ENCODE measurements around the gene TFDP1.

GRCh38 chr13:113656003-113656588 lies 71.5 kb downstream of the TFDP1 start:
- TF ChIP-seq, protein P1, sequence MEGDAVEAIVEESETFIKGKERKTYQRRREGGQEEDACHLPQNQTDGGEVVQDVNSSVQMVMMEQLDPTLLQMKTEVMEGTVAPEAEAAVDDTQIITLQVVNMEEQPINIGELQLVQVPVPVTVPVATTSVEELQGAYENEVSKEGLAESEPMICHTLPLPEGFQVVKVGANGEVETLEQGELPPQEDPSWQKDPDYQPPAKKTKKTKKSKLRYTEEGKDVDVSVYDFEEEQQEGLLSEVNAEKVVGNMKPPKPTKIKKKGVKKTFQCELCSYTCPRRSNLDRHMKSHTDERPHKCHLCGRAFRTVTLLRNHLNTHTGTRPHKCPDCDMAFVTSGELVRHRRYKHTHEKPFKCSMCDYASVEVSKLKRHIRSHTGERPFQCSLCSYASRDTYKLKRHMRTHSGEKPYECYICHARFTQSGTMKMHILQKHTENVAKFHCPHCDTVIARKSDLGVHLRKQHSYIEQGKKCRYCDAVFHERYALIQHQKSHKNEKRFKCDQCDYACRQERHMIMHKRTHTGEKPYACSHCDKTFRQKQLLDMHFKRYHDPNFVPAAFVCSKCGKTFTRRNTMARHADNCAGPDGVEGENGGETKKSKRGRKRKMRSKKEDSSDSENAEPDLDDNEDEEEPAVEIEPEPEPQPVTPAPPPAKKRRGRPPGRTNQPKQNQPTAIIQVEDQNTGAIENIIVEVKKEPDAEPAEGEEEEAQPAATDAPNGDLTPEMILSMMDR (IDR thresholded peaks at IDR 0.05), result no peak
- TF ChIP-seq POLR2AphosphoS5 (IDR thresholded peaks at IDR 0.05), result no peak

All from sigmoid colon (tissue), 4 donors.